ENCODE measurements around the gene BAZ2B. TPM values are rescaled to one million over a fixed set of nuclear protein-coding genes. Genes with fewer than 3 reads are reported as not detected.

The BAZ2B gene
- total RNA-seq, 1 experiment from 2014 or later, result 54.9 TPM

- Mint-ChIP-seq H3K27ac (peak overlapping the region in 1 of 3 experiments; percentile 7; a peak in 1 of 7 replicates), H3K27me3 (ENCODE audit: low read depth) (no peaks in the 10 kb centered on the region), H3K4me1 (0 out of 4 replicates have a peak, but pooled peaks cover 0 to 2% of the 10 kb centered on the region in 2 experiments), H3K9me3 (peaks cover 4 to 5% of the 10 kb centered on the region in 2 experiments; a peak in 2 of 5 replicates), H3K36me3 (ENCODE audit: insufficient read depth in 1 of 3, low read depth in 3 of 3) (peaks cover 13 to 19% (median 13%) of the 10 kb centered on the region in 3 experiments), H3K4me3 (no peak overlapping the region)
- H3K4me1 ChIP-seq (ENCODE audit: insufficient read depth, low read length), result no peaks in the 10 kb centered on the region
- H2BK120ac ChIP-seq (ENCODE audit: low read depth, low read length, poor library complexity, severe bottlenecking), result no peak overlapping the region
- no peaks in the 10 kb centered on the region for H3K79me2 ChIP-seq (ENCODE audit: insufficient read depth, low read length)
- H3K14ac ChIP-seq (ENCODE audit: insufficient read depth, low read length), result no peak overlapping the region
- no peak overlapping the region for H2BK5ac ChIP-seq (ENCODE audit: insufficient read length, low read length)
- no peak overlapping the region for H2BK15ac ChIP-seq (ENCODE audit: low read depth, low read length)
- H3K9ac ChIP-seq (ENCODE audit: extremely low read depth, insufficient read length, low read length), result no peak overlapping the region
- H4K5ac ChIP-seq (ENCODE audit: insufficient read length, low read depth, low read length), result no peak overlapping the region
- TF ChIP-seq CTCF (conservative IDR thresholded peaks at IDR 0.05), result no peak
- no peaks in the 10 kb centered on the region for H3K27me3 ChIP-seq (ENCODE audit: insufficient read depth, low read length)
- H3K79me1 ChIP-seq (ENCODE audit: insufficient read depth, low read depth, low read length, poor library complexity, severe bottlenecking), result no peaks in the 10 kb centered on the region
- no peak overlapping the region for H3K18ac ChIP-seq (ENCODE audit: insufficient read length, low read depth, low read length)
- H3K23me2 ChIP-seq (ENCODE audit: insufficient read length, low read depth, low read length, poor library complexity, severe bottlenecking), result no peaks in the 10 kb centered on the region
- H3K9me3 ChIP-seq (ENCODE audit: control insufficient read depth, low read depth, low read length), result no peaks in the 10 kb centered on the region
- no peak overlapping the region for H3T11ph ChIP-seq (ENCODE audit: low read length)
- H3K4ac ChIP-seq (ENCODE audit: low read depth, low read length), result no peak overlapping the region
- no peaks in the 10 kb centered on the region for H4K20me1 ChIP-seq (ENCODE audit: control insufficient read depth, insufficient read depth, insufficient read length)
- H3K27ac ChIP-seq (ENCODE audit: insufficient read length, low read depth, low read length), result no peak overlapping the region
- H4K91ac ChIP-seq (ENCODE audit: insufficient read length, low read depth, low read length), result no peak overlapping the region
- no peak overlapping the region for H2BK20ac ChIP-seq (ENCODE audit: low read depth, low read length, poor library complexity, severe bottlenecking)
- no peak overlapping the region for H3K56ac ChIP-seq (ENCODE audit: insufficient read length, low read depth, low read length)
- no peak overlapping the region for H2AK5ac ChIP-seq (ENCODE audit: insufficient read length, low read length)
- H2BK12ac ChIP-seq (ENCODE audit: insufficient read length, low read depth, low read length), result no peak overlapping the region
- no CpG with 5 or more reads among the region's 2 CpGs for WGBS (ENCODE audit: extremely low coverage, insufficient read length, low lambda C conversion rate)
- DNase-seq, result no peak
- no peak overlapping the region for H3K4me2 ChIP-seq (ENCODE audit: insufficient read depth, insufficient read length, low read length)
- no peak overlapping the region for H4K8ac ChIP-seq (replicated peaks; ENCODE audit: insufficient read length, low read depth, low read length)
- H2AFZ ChIP-seq (ENCODE audit: low read length), result no peak overlapping the region
- no peak overlapping the region for H3K23ac ChIP-seq (ENCODE audit: insufficient read length, low read depth, low read length)
These were observed 118.5 kb downstream of the BAZ2B start for GRCh38 chr2:159497847-159498246.

All from H9 (cell line).